ENCODE data around the gene OSBPL1A.
"Not testable (repeated sequence)": the region's sequence is repeated elsewhere in the genome, so short reads cannot be mapped to it uniquely, and the experiment has no call there.

The OSBPL1A gene

GRCh38 chr18:24359787-24360530 lies 37.7 kb downstream of the OSBPL1A start:
- not testable (repeated sequence) for H3K4me3 ChIP-seq, H3K27ac ChIP-seq

DNA sequence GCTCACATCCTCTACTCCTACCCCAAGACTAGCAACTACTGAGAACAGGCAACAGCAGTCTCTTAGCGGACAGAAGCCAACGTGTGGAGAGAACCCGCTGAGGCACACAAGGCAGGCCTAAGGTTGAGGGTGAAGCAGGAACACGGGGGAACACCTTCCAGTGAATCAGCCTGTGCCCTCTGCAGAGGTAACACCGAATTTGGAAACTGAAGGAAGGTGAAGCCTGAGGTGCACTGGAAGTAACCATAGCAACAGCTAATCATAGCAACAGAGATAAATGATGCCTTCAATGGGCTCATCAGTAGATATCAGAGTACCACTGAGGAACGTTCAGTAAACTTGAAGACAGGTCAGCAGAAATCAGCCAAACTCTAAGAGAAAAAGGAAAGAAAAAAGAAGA lies 43.3 kb downstream of the OSBPL1A start:
- Histone ChIP-seq H3K27ac (no peak overlapping the region), H3K4me3 (no peak overlapping the region)

GRCh38 chr18:24346254-24346653 lies 51.4 kb downstream of the OSBPL1A start:
- Histone ChIP-seq H3K27ac (no peak overlapping the region), H3K4me3 (no peak overlapping the region)

- H3K4me3 ChIP-seq, result no peak overlapping the region
- no peak overlapping the region for H3K27ac ChIP-seq
These were observed 53.1 kb downstream of the OSBPL1A start for GRCh38 chr18:24344509-24344908.

GRCh38 chr18:24342347-24342746 lies 55.3 kb downstream of the OSBPL1A start:
- Histone ChIP-seq H3K4me3 (no peak overlapping the region), H3K27ac (no peak overlapping the region)

- no peak overlapping the region for H3K4me3 ChIP-seq
- H3K27ac ChIP-seq, result no peak overlapping the region
These were observed 56.3 kb downstream of the OSBPL1A start for GRCh38 chr18:24341361-24341760.

DNA sequence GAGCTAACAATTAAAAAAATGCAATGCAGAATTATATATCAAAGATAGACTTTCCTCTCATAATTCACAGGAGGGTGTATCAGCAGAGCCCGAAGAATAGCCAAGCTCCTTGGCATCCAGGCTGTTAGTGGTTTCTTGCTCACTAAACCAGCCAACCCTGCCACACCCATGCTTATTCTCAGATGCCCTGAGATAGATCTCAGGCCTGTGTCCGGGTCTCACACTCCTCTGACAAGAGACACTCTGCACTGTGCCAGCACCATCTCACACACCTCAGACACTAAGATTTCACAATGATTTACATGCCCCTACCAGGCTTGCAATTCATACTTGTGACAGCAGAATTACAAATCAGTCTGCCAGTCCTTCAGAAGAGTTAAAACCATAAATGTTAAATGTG lies 64.5 kb downstream of the OSBPL1A start:
- no peak overlapping the region for H3K27ac ChIP-seq
- H3K4me3 ChIP-seq, result no peak overlapping the region

- Histone ChIP-seq H3K27ac (no peak overlapping the region), H3K4me3 (no peak overlapping the region)
These were observed 71.4 kb downstream of the OSBPL1A start for GRCh38 chr18:24326211-24326610.

DNA sequence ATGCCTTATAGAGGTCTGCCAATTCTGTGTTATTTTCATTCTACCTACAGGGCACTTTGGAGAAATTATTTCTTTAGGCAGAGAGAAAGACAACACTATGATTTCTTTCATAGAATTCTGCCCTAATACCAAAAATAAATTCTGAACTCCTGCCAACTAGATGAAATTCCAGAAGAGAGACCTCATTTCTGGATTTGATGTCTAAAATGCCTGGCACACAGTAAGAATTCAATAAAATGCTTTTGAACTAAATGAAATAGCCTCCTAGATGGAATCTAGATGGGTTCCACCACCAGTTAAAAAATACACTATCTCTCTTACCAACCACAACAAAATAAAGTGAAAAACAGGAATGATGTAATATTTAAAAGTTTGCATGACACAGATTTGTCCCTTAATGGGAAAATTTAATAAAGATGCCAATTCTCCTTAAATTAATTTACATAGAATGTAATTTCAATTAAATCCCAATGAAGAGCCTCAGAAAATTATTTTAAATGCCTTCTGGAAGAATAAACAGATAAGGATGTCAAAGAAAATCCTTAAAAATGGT lies 75.0 kb downstream of the OSBPL1A start:
- Histone ChIP-seq H3K27ac (no peak overlapping the region), H3K4me3 (no peak overlapping the region)

DNA sequence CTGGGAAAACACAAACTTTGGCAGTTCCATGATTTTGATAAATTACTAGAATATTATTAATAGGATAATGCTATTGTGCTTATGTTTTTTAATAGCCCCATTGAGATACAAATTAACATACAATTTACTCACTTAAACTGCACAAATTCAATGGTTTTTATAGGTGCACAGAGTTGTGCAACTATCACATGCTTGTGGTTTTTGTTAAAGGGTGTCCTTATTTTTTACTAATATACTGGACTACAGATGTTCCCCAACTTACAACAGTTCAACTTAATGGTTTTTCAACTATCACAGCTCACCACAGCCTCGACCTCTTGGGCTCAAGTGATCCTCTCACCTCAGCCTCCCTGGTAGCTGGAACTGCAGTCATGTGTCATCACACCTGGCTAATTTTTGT lies 76.6 kb downstream of the OSBPL1A start:
- Histone ChIP-seq H3K4me3 (no peak overlapping the region), H3K27ac (no peak overlapping the region)

GRCh38 chr18:24319757-24320156 lies 77.9 kb downstream of the OSBPL1A start:
- Histone ChIP-seq H3K27ac (no peak overlapping the region), H3K4me3 (no peak overlapping the region)

DNA sequence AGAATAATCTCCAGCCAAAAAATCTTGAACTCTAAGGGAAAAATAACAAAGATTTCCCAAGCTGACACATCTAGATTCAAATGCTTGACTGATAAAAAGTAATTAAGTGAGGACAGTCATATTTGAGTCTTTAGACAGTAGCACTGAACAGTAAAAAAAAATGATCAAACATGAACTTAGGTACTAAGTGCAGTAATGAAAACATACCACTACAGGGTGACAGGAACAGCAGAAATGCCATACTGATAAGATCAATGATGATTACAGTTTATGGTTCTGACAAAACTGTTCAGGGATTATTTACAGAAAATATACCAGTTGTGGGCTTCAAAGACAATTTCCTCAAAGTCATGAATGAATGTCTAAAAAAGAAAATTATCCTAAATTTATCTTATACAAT lies 80.3 kb downstream of the OSBPL1A start:
- H3K27ac ChIP-seq, result no peak overlapping the region
- H3K4me3 ChIP-seq, result no peak overlapping the region

GRCh38 chr18:24315170-24315569 lies 82.5 kb downstream of the OSBPL1A start:
- Histone ChIP-seq H3K27ac (no peak overlapping the region), H3K4me3 (no peak overlapping the region)

- no peak overlapping the region for H3K4me3 ChIP-seq
- no peak overlapping the region for H3K27ac ChIP-seq
These were observed 91.4 kb downstream of the OSBPL1A start for GRCh38 chr18:24306201-24306600.

- H3K27ac ChIP-seq, result no peak overlapping the region
- H3K4me3 ChIP-seq, result no peak overlapping the region
These were observed 96.9 kb downstream of the OSBPL1A start for GRCh38 chr18:24300703-24301102.

DNA sequence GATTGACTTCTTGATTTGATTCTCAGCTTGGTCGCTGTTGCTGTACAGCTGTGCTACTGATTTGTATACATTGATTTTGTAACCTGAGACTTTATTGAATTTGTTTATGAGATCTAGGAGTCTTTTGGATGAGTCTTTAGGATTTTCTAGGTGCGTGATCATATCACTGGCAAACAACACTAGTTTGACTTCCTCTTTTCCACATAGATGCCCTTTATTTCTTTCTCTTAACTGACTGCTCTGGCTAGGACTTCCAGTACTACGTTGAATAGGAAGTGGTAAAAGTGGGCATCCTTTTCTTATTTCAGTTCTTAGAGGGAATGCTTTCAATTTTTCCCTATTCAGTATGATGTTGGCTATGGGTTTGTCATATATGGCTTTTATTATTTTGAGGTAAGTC lies 101.3 kb downstream of the OSBPL1A start:
- H3K27ac ChIP-seq, result no peak overlapping the region
- H3K4me3 ChIP-seq, result no peak overlapping the region

DNA sequence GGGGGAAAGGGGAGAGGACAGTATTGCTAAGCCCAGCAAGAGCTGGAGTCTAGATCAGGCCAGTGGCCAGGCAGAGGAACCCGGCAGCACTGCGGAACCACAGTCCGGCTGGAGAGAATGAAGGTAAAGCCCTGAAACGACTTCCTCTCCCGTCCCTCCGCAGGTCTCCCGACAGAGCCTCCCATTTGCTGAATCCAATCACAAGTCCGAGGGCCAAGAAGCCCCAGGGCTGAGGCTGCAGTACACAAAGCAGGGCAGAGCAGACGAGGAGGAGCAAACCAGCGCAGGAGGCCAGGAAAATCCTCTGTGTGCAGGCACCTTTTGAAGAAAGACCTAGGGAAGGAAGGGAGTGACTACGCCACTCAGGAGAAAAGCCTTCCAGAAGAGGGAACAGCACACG lies 104.4 kb downstream of the OSBPL1A start:
- no peak overlapping the region for H3K4me3 ChIP-seq
- H3K27ac ChIP-seq, result no peak overlapping the region

- Histone ChIP-seq H3K27ac (no peak overlapping the region), H3K4me3 (no peak overlapping the region)
These were observed 119.0 kb downstream of the OSBPL1A start for GRCh38 chr18:24278591-24278990.

DNA sequence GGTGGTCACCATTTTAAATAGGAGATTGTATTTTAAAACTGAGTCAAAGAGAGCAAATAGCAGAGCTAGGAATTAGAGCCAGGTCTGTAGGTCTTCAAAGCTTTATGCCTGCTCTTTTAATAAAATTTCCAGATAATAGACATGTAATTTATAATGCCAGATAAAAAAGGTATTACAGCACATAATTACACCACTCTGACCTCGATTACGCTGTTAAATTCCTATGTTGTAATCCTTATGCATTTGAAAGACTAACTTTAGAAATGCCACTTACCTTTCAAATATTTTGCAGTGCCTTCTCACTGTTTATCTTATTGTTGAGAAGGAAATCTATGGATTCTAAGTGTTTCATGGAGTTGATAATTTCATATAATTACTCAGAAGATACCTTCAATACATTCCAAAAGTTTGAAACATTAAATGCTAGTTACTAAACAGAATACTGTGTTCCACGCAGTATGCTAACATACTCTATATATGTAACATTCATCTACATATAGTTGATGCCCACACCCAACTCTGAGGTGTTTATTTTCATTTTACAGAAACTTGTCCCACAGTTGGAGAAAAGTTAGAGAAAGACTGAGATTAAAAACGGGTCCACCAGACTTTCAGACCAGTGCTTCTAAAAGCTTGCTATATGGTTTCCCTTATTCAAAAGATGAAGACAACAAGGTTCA lies 120.0 kb downstream of the OSBPL1A start:
- Histone ChIP-seq H3K27ac (no peak overlapping the region), H3K4me3 (no peak overlapping the region)

GRCh38 chr18:24276994-24277393 lies 120.6 kb downstream of the OSBPL1A start:
- Histone ChIP-seq H3K27ac (no peak overlapping the region), H3K4me3 (no peak overlapping the region)

DNA sequence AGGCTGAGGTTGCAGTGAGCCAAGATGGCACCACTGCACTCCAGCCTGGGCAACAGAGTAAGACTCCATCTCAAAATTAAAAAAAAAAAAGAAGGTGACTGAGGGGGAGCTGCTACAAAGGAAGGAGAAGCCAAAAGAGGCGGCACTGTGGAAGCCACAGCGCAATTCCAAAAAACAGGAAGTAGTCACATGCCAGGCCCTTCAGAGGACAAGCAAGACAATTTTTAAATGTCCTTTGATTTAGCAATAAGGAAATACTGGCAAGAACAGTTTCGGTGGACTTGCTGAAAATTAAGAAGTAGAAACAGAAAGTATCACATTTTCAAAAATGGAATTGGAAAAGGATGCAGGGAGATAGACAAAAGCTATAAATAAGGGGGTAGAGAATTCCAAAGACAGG lies 122.8 kb downstream of the OSBPL1A start:
- peak overlapping the region in 7 of 21 experiments; percentile 10 to 59 (median 21) for H3K27ac ChIP-seq
- H3K4me3 ChIP-seq, result no peak overlapping the region

Measured in skin epidermis (tissue), 12 donors.